Brain microvascular endothelial cell (primary cell): ENCODE data around the gene EFCAB9.

Source experiments
- DNase-seq: peaks from one replicate; pipeline ENCODE4 v3.0.0-alpha.2; 2020
- H3K27ac ChIP-seq: fragments of 250-450 bp; sonication (Bioruptor Pico); 2 replicates; pipeline ENCODE4 v1.5.1; 2020; ENCODE audit warnings: mild to moderate bottlenecking, moderate library complexity
- H3K27me3 ChIP-seq: fragments of 250-450 bp; sonication (Bioruptor Pico); replicated peaks from 2 replicates; pipeline ENCODE4 v1.5.1; 2020; ENCODE audit warnings: mild to moderate bottlenecking
- H3K36me3 ChIP-seq: fragments of 250-450 bp; sonication (Bioruptor Pico); replicated peaks from 2 replicates; pipeline ENCODE4 v1.5.1; 2020; ENCODE audit warnings: mild to moderate bottlenecking
- H3K4me3 ChIP-seq: 2 replicates; pipeline ENCODE4 v1.5.1; 2011; ENCODE audit warnings: low read depth, mild to moderate bottlenecking, control low read depth, low read length, moderate library complexity
- CTCF ChIP-seq: IDR thresholded peaks from 2 replicates; pipeline ENCODE4 v1.5.1; 2011; ENCODE audit warnings: low read depth, mild to moderate bottlenecking, moderate library complexity, low read length, control low read depth, inconsistent platforms; ENCODE audit errors: missing control alignments
- in situ Hi-C: cut with HindIII; loops from 2 replicates; pipeline ENCODE4 v1.10.0; 2017; ENCODE audit warnings: low sequenced_read_pairs, low pct_ligation_motif_present

Gene EFCAB9

DNA sequence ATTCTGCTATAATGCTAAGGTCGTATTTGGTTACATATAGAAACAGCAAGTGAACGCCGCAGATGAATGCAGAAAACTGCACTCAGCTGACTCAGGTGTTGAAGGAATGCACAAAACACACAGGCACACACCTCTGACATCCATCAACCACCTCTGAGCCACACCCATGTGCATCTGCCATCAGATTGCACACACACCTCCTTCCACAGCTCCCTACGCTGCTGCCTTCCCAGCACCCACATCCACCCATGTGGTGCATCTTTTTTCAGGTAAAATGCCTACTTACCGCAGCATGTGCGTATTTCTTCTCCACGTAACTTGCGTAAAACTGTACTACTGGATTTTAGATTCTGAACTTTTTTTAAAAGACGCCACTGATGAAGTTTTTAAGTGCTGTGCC, 13.0 kb upstream of the EFCAB9 start:
- DNase-seq = no peak
- Histone ChIP-seq H3K4me3 (no peak overlapping the region), H3K27me3 (no peaks in the 10 kb centered on the region), H3K36me3 (no peaks in the 10 kb centered on the region), H3K27ac (no peak overlapping the region)
- in situ Hi-C loops = no loop called here
- no peak for TF ChIP-seq CTCF

- Histone ChIP-seq H3K27me3 (no peaks in the 10 kb centered on the region), H3K4me3 (no peak overlapping the region), H3K27ac (no peak overlapping the region), H3K36me3 (no peaks in the 10 kb centered on the region)
- DNase-seq = no peak
- no peak for TF ChIP-seq CTCF
- in situ Hi-C loops = no loop called here
Measured at GRCh38 chr5:172182291-172182690, 11.7 kb upstream of the EFCAB9 start.

- TF ChIP-seq CTCF = no peak
- Histone ChIP-seq H3K27ac (no peak overlapping the region), H3K4me3 (no peak overlapping the region), H3K27me3 (no peaks in the 10 kb centered on the region), H3K36me3 (no peaks in the 10 kb centered on the region)
- in situ Hi-C loops = no loop called here
- DNase-seq = no peak
Measured at GRCh38 chr5:172183881-172184280, 10.1 kb upstream of the EFCAB9 start.

DNA sequence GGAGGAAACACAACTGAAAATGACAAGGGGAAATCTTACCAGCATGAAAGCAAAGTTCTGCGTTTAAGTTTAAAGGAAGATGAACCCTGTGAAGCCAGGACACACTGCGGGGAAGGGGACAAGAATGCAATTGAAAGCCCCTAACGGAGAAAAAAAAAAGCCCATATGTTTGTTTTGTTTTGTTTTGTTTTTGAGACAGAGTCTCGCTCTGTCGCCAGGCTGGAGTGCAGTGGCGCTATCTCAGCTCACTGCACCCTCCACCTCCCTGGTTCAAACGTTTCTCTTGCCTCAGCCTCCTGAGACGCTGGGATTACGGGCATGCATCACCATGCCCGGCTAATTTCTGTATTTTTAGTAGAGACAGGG, 8.9 kb upstream of the EFCAB9 start:
- H3K4me3 ChIP-seq = no peak overlapping the region
- no peaks in the 10 kb centered on the region for H3K36me3 ChIP-seq
- in situ Hi-C loops = no loop called here
- no peak for TF ChIP-seq CTCF
- H3K27me3 ChIP-seq = no peaks in the 10 kb centered on the region
- DNase-seq = no peak
- no peak overlapping the region for H3K27ac ChIP-seq

DNA sequence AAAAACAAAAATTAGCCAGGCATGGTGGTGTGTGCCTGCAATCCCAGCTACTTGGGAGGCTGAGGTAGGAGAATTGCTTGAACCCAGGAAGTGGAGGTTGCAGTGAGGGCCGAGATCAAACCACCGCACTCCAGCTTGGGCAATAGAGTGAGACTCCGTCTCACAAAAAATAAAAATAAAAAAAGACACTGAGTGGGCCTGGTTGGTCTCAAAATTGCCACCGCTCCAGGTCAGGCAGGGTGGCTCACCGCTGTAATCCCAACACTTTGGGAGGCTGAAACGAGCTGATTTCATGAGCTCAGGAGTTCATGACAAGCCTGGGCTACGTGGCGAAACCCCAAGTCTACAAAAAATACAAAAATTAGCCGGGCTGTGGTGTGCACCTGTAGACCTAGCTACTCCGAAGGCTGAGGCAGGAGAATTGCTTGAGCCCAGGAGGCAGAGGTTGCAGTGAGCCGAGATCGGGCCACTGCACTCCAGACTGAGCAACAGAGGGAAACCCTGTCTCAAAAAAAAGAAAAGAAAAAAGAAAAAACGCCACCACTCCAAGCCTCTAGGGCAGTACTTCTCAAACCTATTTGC, 7.8 kb upstream of the EFCAB9 start:
- Histone ChIP-seq H3K27me3 (no peaks in the 10 kb centered on the region), H3K4me3 (peak overlapping the region; percentile 94), H3K27ac (no peak overlapping the region), H3K36me3 (no peaks in the 10 kb centered on the region)
- no peak for TF ChIP-seq CTCF
- no peak for DNase-seq
- in situ Hi-C loops = no loop called here

DNA sequence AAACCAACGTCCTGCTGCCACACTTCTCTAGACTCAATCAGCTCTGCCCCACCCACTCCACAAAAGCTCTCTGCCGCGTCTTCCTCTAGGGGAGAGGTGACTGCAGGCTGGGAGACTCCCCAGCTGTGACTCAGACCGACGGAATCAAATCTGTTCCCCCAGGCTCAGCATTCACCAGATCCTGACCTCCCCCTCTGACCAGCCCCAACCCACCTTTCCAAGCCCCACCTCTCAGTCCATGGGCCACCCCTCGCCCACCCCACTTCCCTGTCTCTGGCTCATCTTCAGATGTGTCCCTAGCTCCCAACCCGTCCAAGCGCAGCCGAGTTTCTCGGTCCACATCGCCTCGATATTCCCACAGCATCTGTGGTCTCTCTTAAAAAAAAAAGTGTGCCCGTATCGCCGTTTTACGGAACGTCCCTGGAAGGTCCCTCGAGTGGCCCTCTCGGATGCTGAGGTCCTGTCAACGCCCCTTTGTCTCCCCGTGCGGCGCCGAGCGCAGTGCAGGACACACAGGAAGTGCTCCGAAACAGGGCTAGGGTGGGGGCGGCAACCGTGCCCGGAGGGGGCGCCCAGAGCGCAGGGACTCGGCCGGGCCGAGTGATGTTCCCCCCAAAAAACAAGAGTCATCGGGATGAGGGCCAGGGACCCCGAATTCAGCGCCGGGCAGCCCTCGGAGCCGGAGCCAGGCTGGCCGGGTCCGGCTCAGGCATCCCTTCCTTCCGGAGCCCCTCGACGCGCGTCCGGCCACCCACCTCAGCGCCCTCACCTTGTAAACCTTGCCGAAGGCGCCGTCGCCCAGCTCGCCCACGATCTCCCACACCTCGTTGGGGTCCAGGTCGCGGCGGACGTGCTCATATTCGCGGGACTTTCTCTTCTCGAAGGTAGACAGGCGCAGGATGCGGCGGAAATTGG, 6.6 kb upstream of the EFCAB9 start:
- Histone ChIP-seq H3K27ac (peak overlapping the region; percentile 26), H3K36me3 (no peaks in the 10 kb centered on the region), H3K4me3 (peak overlapping the region; percentile 94), H3K27me3 (no peaks in the 10 kb centered on the region)
- peak; percentile 13 for TF ChIP-seq CTCF
- DNase-seq = peak; percentile 68
- in situ Hi-C loops = no loop called here
